Endothelial cell of umbilical vein (primary cell): ENCODE data around the gene SCGB1D2. TPM values are rescaled to one million over a fixed set of nuclear protein-coding genes. Genes with fewer than 3 reads are reported as not detected.

ENCODE experiments used
- BruUV-seq: library from RNA; stranded (reverse); fragments of 400-500 nt; replicated peaks from 2 replicates; lab custom pipeline; 2021; lab: Mats Ljungman, UMichigan
- CTCF ChIA-PET: fragments of 300-600, 350-600 bp; sonication (Branson Sonifier 250); formaldehyde crosslinking; loops from one replicate; lab custom pipeline; 2021; ENCODE audit warnings: antibody characterized with exemption, inconsistent platforms; lab: Charles Lee
- POLR2A ChIA-PET: fragments of 300-600, 350-600 bp; sonication (Branson Sonifier 250); formaldehyde crosslinking; loops from one replicate; lab custom pipeline; 2021; ENCODE audit warnings: antibody characterized with exemption, inconsistent platforms; lab: Charles Lee
- DNase-seq: peaks from one replicate; pipeline ENCODE4 v3.0.0-alpha.2; 2011; ENCODE audit warnings: low read depth, low spot score
- FAIRE-seq: peaks from 2 replicates; lab custom pipeline; 2011; peaks lifted over from hg19 to GRCh38; lab: Jason Lieb, UNC
- H2AFZ ChIP-seq: 2 replicates; pipeline ENCODE4 v1.6.0; 2012; ENCODE audit warnings: low read depth, low read length, control low read depth, inconsistent platforms
- H3K27ac ChIP-seq: 2 replicates; pipeline ENCODE4 v1.5.1; 2011; ENCODE audit warnings: low read depth, mild to moderate bottlenecking, control low read depth, low read length, moderate library complexity; ENCODE audit not compliant: insufficient read depth
- H3K27me3 ChIP-seq, 2 experiments: 2 replicates each; pipeline versions ENCODE4 v1.6.0 to v1.6.1; 2011; ENCODE audit warnings: low read length in 2 of 2, mixed read lengths in 1 of 2; ENCODE audit not compliant: control insufficient read depth in 2 of 2, insufficient read depth in 2 of 2
- H3K36me3 ChIP-seq, 2 experiments: 2 replicates in 1 of 2; 3 replicates in 1 of 2; pipeline ENCODE4 v1.5.1; 2011; ENCODE audit warnings: low read length in 2 of 2, mild to moderate bottlenecking in 1 of 2, moderate library complexity in 1 of 2; ENCODE audit not compliant: control insufficient read depth in 2 of 2, insufficient read depth in 2 of 2; ENCODE audit errors: extremely low read depth in 1 of 2
- H3K4me1 ChIP-seq: 3 replicates; pipeline ENCODE4 v1.5.1; 2011; ENCODE audit warnings: mild to moderate bottlenecking, low read length; ENCODE audit not compliant: control insufficient read depth, insufficient read depth; ENCODE audit errors: extremely low read depth
- H3K4me2 ChIP-seq: 2 replicates; pipeline ENCODE4 v1.6.1; 2011; ENCODE audit warnings: low read length, control low read depth, mixed read lengths; ENCODE audit not compliant: insufficient read depth
- H3K4me3 ChIP-seq, 3 experiments: fragments of 200-600 bp in 1 of 3; sonication (generic), shearing (Covaris generic) in 1 of 3; replicated peaks in 1 of 3; 2 replicates each; pipeline ENCODE4 v1.5.1; 2011 to 2016; ENCODE audit warnings: control low read depth in 3 of 3, low read length in 3 of 3, mild to moderate bottlenecking in 2 of 3, inconsistent platforms in 1 of 3, low read depth in 1 of 3, moderate library complexity in 1 of 3; ENCODE audit not compliant: insufficient read depth in 1 of 3
- H3K79me2 ChIP-seq: 2 replicates; pipeline ENCODE4 v1.6.0; 2012; ENCODE audit warnings: low read length, inconsistent platforms; ENCODE audit not compliant: control insufficient read depth, insufficient read depth
- H3K9ac ChIP-seq: replicated peaks from 2 replicates; pipeline ENCODE3; 2011; ENCODE audit warnings: low read length, control low read depth; ENCODE audit not compliant: insufficient read depth; ENCODE audit errors: extremely low read depth
- H3K9me1 ChIP-seq: replicated peaks from 3 replicates; pipeline ENCODE4 v1.6.0; 2011; ENCODE audit warnings: mild to moderate bottlenecking, low read length; ENCODE audit not compliant: control insufficient read depth, insufficient read depth; ENCODE audit errors: extremely low read depth
- H3K9me3 ChIP-seq: replicated peaks from 2 replicates; pipeline ENCODE4 v1.5.1; 2012; ENCODE audit warnings: low read length, inconsistent platforms; ENCODE audit not compliant: control insufficient read depth, insufficient read depth
- H4K20me1 ChIP-seq: replicated peaks from 2 replicates; pipeline ENCODE3; 2011; ENCODE audit warnings: mild to moderate bottlenecking, low read length; ENCODE audit not compliant: control insufficient read depth, insufficient read depth; ENCODE audit errors: extremely low read depth
- CTCF ChIP-seq, 2 donors: IDR thresholded peaks; 1 replicate in 1 of 2; 2 replicates in 1 of 2; pipeline ENCODE4 v1.5.1; 2011; ENCODE audit warnings: low read length in 2 of 2, mild to moderate bottlenecking in 2 of 2, moderate library complexity in 2 of 2, control low read depth in 1 of 2, inconsistent platforms in 1 of 2, low read depth in 1 of 2; ENCODE audit not compliant: insufficient read depth in 1 of 2; ENCODE audit errors: extremely low read depth in 1 of 2
- EZH2 ChIP-seq: IDR thresholded peaks from 2 replicates; pipeline ENCODE4 v1.6.1; 2012; ENCODE audit warnings: borderline replicate concordance, low read depth, mild to moderate bottlenecking, moderate library complexity, low read length, inconsistent platforms; ENCODE audit not compliant: severe bottlenecking
- FOS ChIP-seq: IDR thresholded peaks from 2 replicates; pipeline ENCODE4 v1.6.1; 2011; ENCODE audit warnings: mild to moderate bottlenecking, low read length, moderate library complexity, borderline replicate concordance; ENCODE audit not compliant: insufficient read depth
- GATA2 ChIP-seq: IDR thresholded peaks from 2 replicates; pipeline ENCODE4 v1.7.0; 2011; ENCODE audit warnings: low read depth, mild to moderate bottlenecking, moderate library complexity, mixed read lengths, low read length; ENCODE audit not compliant: insufficient read length, insufficient read depth
- JUN ChIP-seq: IDR thresholded peaks from 2 replicates; pipeline ENCODE4 v1.6.1; 2011; ENCODE audit warnings: borderline replicate concordance, low read depth; ENCODE audit not compliant: insufficient read length, insufficient read depth
- MAX ChIP-seq: IDR thresholded peaks from 2 replicates; pipeline ENCODE4 v1.6.1; 2011; ENCODE audit not compliant: insufficient read depth, insufficient read length
- MYC ChIP-seq: IDR thresholded peaks from one replicate; pipeline ENCODE4 v1.6.1; 2011; ENCODE audit warnings: mild to moderate bottlenecking, low read depth, low read length
- POLR2A ChIP-seq: IDR thresholded peaks from 2 replicates; pipeline ENCODE4 v1.6.1; 2012; ENCODE audit warnings: low read depth, mild to moderate bottlenecking, control low read depth, low read length
- POLR2AphosphoS5 ChIP-seq: IDR thresholded peaks from 2 replicates; pipeline ENCODE4 v1.6.1; 2012; ENCODE audit warnings: low read depth, mild to moderate bottlenecking, control low read depth, low read length, moderate library complexity; ENCODE audit not compliant: insufficient read depth
- dilution Hi-C: fragments of 300-500 bp; cut with MboI; formaldehyde crosslinking; loops from one replicate; pipeline ENCODE4 v1.15.0; 2019; ENCODE audit warnings: low sequenced_read_pairs; ENCODE audit not compliant: extremely low pct_ligation_motif_present
- intact Hi-C: fragments of 100-400 bp; cut with micrococcal nuclease; formaldehyde crosslinking; loops from one replicate; pipeline ENCODE4 v1.10.0; 2022
- polyA plus RNA-seq, 4 experiments: library from polyadenylated mRNA; depleted of rRNA in 3 of 4; stranded (reverse) in 3 of 4; unstranded in 1 of 4; fragments of >200 nt; gene quantifications; 2 replicates each; pipeline versions ENCODE4 v1.2.1 to v1.2.3, GENCODE V29; 2011 to 2012; ENCODE audit warnings: missing spikeins in 1 of 4
- total RNA-seq: library from RNA; stranded (reverse); gene quantifications from 2 replicates; pipeline ENCODE4 v1.2.3, GENCODE V29; 2021

SCGB1D2 gene
- total and polyA plus RNA-seq, 2 donors (not counting 3 experiments of a cell fraction or from before 2014, with no cell fraction given): not detected

GRCh38 chr11:62260261-62260953 is 18.4 kb downstream of the SCGB1D2 start:
- dilution Hi-C loops: no loop called here
- H3K36me3 ChIP-seq: no peaks in the 10 kb centered on the region
- ChIA-PET POLR2A (no interaction called here), CTCF (interaction anchor here (1.0 kb wide), 1 partner anchor 135 kb away, joined by 4 read pairs; no protein-coding TSS in a partner anchor)
- H3K27me3 ChIP-seq: peaks cover 2 to 15% of the 10 kb centered on the region in 2 experiments
- H3K4me1 ChIP-seq: peaks cover 15% of the 10 kb centered on the region
- H3K9me3 ChIP-seq: no peaks in the 10 kb centered on the region
- H3K9me1 ChIP-seq: no peaks in the 10 kb centered on the region
- H2AFZ ChIP-seq: no peak overlapping the region
- no peak for FAIRE-seq
- intact Hi-C loops: no loop called here
- DNase-seq: no peak
- no peaks in the 10 kb centered on the region for H4K20me1 ChIP-seq
- H3K79me2 ChIP-seq: no peaks in the 10 kb centered on the region
- H3K4me2 ChIP-seq: no peak overlapping the region
- H3K9ac ChIP-seq: no peak overlapping the region
- no TSS peak for BruUV-seq
- TF ChIP-seq CTCF (IDR thresholded peaks at IDR 0.05; ENCODE audit: extremely low read depth in 1 of 2, insufficient read depth in 1 of 2, low read depth in 1 of 2, low read length in 2 of 2) (no peak), POLR2A (no peak), GATA2 (no peak), MAX (no peak), JUN (no peak), MYC (no peak), FOS (no peak), POLR2AphosphoS5 (no peak), EZH2 (no peak)
- no peak overlapping the region for H3K4me3 ChIP-seq
- no peak overlapping the region for H3K27ac ChIP-seq
